Measurements from ENCODE around the gene PDE10A. TPM values are rescaled to one million over a fixed set of nuclear protein-coding genes. Genes with fewer than 3 reads are reported as not detected.

PDE10A gene
- total and polyA plus RNA-seq, 2 experiments from 2014 or later, result 2.0 to 7.2 TPM

DNA sequence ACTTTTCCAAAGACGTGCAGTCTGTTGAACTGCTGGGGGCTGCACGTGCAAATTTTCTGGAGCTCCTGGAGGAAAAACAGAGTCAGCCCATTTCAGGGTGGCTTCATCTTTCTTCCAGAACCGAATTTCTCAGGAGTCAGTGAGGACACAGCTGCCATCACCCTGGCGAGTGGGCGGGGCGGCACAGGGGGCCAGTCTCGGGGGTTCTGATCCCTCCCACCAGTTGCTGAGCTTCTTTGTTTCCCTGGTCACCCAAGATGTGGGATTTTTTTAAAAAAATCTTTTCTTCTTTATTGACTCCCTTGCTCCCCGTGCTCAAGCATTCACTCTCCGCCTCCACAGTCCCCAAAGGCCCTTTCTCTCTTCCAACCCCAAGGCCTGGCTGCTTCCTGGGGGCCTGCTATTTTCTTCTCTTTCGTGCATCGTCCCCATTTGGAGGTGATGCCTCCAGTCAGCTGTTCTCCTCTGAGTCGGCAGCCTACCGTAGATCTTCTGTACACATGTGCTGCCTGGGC, 362.6 kb downstream of the PDE10A start:
- Histone ChIP-seq H3K79me2 (no peaks in the 10 kb centered on the region), H2AFZ (no peak overlapping the region), H3K27me3 (no peaks in the 10 kb centered on the region), H3K27ac (no peak overlapping the region), H3K9me3 (ENCODE audit: low read depth) (no peaks in the 10 kb centered on the region), H3K4me1 (ENCODE audit: insufficient read depth) (no peaks in the 10 kb centered on the region), H4K20me1 (ENCODE audit: insufficient read depth, poor library complexity, severe bottlenecking) (no peaks in the 10 kb centered on the region), H3K4me3 (no peak overlapping the region), H3K9me2 (replicated peaks; ENCODE audit: insufficient read depth) (no peaks in the 10 kb centered on the region), H3K36me3 (replicated peaks; ENCODE audit: insufficient read depth, low read depth) (no peaks in the 10 kb centered on the region), H3K4me2 (no peak overlapping the region)
- DNase-seq (ENCODE audit: low spot score), result no peak
- WGBS (ENCODE audit: low lambda C conversion rate, missing lambda C conversion rate), result 86% methylated on average over 13 of the region's 13 CpGs
- no peak for TF ChIP-seq EZH2 (IDR thresholded peaks at IDR 0.05; ENCODE audit: borderline replicate concordance)
- TF ChIP-seq EZH2phosphoT487 (IDR thresholded peaks at IDR 0.05; ENCODE audit: low read depth, severe bottlenecking, unreplicated experiment), result no peak
- TF ChIP-seq, protein P1, sequence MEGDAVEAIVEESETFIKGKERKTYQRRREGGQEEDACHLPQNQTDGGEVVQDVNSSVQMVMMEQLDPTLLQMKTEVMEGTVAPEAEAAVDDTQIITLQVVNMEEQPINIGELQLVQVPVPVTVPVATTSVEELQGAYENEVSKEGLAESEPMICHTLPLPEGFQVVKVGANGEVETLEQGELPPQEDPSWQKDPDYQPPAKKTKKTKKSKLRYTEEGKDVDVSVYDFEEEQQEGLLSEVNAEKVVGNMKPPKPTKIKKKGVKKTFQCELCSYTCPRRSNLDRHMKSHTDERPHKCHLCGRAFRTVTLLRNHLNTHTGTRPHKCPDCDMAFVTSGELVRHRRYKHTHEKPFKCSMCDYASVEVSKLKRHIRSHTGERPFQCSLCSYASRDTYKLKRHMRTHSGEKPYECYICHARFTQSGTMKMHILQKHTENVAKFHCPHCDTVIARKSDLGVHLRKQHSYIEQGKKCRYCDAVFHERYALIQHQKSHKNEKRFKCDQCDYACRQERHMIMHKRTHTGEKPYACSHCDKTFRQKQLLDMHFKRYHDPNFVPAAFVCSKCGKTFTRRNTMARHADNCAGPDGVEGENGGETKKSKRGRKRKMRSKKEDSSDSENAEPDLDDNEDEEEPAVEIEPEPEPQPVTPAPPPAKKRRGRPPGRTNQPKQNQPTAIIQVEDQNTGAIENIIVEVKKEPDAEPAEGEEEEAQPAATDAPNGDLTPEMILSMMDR (IDR thresholded peaks at IDR 0.05; ENCODE audit: poor library complexity), result no peak

DNA sequence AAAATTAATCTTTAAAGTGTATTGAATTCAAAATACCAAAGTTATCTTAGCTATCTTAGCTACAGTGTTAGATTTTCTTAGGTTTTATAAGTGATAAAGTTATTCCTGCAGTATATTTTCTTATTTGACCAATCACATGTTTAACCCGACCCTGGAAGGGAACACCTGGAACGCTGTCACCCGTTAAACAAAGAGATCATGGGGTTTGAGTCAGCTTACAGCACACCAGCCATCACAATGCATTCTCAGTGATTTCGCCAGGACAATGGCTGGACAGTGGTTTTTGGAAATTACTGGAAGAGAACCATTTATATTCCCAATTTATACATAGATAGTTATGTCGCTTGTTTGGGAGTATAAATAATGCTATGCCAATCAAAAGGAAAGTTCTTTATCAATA, 364.2 kb downstream of the PDE10A start:
- Histone ChIP-seq H3K79me2 (no peaks in the 10 kb centered on the region), H3K9me3 (ENCODE audit: low read depth) (no peaks in the 10 kb centered on the region)

DNA sequence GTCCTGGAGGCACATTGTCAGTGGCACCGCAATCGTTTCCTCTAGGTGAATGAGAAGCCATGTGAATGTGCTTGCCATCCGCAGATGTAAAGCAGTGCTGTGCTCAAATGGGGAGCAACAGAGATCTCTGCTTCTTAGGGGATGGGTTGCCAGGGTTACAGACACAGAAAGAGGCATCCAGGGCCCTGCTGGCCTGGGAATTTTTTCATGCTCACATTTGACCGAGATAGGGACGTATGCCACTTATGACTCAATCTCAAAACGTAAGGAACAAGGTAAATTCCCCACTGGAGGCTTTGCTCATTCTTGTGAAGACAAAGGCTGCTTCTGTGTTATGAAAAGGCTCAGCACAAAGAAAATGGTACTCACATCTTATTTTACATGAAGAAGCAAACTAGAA, 364.6 kb downstream of the PDE10A start:
- TF ChIP-seq, protein P1 (IDR thresholded peaks at IDR 0.05; ENCODE audit: poor library complexity), result no peak
- TF ChIP-seq EZH2 (IDR thresholded peaks at IDR 0.05; ENCODE audit: borderline replicate concordance), result no peak
- TF ChIP-seq EZH2phosphoT487 (IDR thresholded peaks at IDR 0.05; ENCODE audit: low read depth, severe bottlenecking, unreplicated experiment), result no peak
- no peak for DNase-seq (ENCODE audit: low spot score)
- WGBS (ENCODE audit: low lambda C conversion rate, missing lambda C conversion rate), result 87% methylated on average over 6 of the region's 6 CpGs
- Histone ChIP-seq H3K36me3 (replicated peaks; ENCODE audit: insufficient read depth, low read depth) (no peaks in the 10 kb centered on the region), H3K27me3 (no peaks in the 10 kb centered on the region), H3K4me1 (ENCODE audit: insufficient read depth) (no peaks in the 10 kb centered on the region), H3K4me3 (no peak overlapping the region), H3K79me2 (no peaks in the 10 kb centered on the region), H3K27ac (no peak overlapping the region), H3K4me2 (no peak overlapping the region), H3K9me3 (ENCODE audit: low read depth) (no peaks in the 10 kb centered on the region), H4K20me1 (ENCODE audit: insufficient read depth, poor library complexity, severe bottlenecking) (no peaks in the 10 kb centered on the region), H2AFZ (no peak overlapping the region), H3K9me2 (replicated peaks; ENCODE audit: insufficient read depth) (no peaks in the 10 kb centered on the region)

More for the DNA sequence above, 364.2 kb downstream of the PDE10A start:
- no peak for DNase-seq (ENCODE audit: low spot score)
- 88% methylated on average over 5 of the region's 5 CpGs for WGBS (ENCODE audit: low lambda C conversion rate, missing lambda C conversion rate)
- Histone ChIP-seq H3K9me2 (replicated peaks; ENCODE audit: insufficient read depth) (no peaks in the 10 kb centered on the region), H3K4me3 (no peak overlapping the region), H3K27ac (no peak overlapping the region), H2AFZ (no peak overlapping the region), H3K4me2 (no peak overlapping the region), H3K27me3 (no peaks in the 10 kb centered on the region), H3K4me1 (ENCODE audit: insufficient read depth) (no peaks in the 10 kb centered on the region), H4K20me1 (ENCODE audit: insufficient read depth, poor library complexity, severe bottlenecking) (no peaks in the 10 kb centered on the region), H3K36me3 (replicated peaks; ENCODE audit: insufficient read depth, low read depth) (no peaks in the 10 kb centered on the region)
- no peak for TF ChIP-seq EZH2 (IDR thresholded peaks at IDR 0.05; ENCODE audit: borderline replicate concordance)
- TF ChIP-seq, protein P1 (IDR thresholded peaks at IDR 0.05; ENCODE audit: poor library complexity), result no peak
- no peak for TF ChIP-seq EZH2phosphoT487 (IDR thresholded peaks at IDR 0.05; ENCODE audit: low read depth, severe bottlenecking, unreplicated experiment)
